NCI-H2227 (cell line): Measurements from ENCODE around the gene TSNAXIP1.
"Not testable (repeated sequence)": the region's sequence is repeated elsewhere in the genome, so short reads cannot be mapped to it uniquely, and the experiment has no call there.

Experiments used
- DNase-seq: peaks from one replicate; lab custom pipeline; 2025; ENCODE audit not compliant: unreplicated experiment; lab: John Stamatoyannopoulos, UW

Gene TSNAXIP1

GRCh38 chr16:67857547-67858233 is 51.0 kb downstream of the TSNAXIP1 start:
- no peak for DNase-seq

DNA sequence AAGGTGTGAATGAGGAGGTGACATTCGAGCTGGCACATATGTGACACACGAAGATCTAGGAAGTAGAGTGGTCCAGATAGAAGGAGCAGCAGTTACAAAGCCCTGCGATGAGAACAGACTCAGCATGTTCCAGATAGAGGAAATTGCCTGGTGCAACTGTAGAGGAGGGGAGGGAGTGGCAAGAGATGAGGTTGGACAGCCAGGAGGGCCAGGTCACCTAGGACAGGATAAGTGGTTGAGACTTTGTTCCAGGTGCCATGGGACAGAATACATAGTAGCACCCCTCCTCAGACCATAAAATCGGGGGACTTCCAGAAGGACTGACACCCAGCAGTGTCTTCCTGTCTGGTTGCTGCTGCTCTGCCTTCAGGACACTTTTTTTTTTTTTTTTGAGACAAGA is 51.8 kb downstream of the TSNAXIP1 start:
- DNase-seq: no peak

DNA sequence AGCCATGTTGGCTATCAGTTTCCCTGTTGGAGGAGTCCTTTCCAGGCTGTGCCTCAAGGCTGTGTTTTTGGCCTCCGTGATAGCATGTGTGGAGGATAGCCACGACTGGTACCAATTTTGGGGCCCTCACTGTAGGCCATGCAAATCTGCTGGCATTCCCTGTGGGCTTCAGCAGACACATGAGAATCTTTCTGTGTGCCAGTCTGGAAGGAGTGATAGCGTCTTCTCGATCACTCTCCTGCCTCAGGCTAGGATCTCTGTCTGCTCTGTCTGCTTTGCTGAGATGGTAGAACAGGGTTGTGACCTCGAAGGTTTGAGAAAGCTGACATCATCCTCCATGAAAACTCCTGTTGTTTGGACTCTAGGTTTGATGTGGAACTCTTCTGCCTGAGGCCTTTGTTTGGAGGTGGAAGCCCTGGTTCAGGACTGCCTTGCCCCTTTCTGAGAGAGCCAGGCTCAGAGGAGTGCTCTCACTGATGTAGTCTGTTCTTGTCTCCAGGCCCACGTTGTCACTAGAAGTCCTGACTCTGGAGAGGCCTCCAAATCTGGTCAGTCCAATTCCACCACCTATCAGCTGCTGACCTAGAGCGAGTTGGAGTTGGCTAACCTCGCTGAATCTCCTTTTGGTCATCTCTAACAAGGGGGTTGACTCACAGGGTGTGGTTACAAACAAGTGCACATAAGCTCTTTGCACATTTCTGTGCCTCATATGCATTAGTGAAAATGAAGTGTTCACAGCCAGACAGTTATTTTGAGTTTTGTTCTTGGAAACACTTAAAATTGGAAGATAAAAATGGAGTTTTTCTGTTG is 54.1 kb downstream of the TSNAXIP1 start:
- DNase-seq: no peak

- DNase-seq: no peak
These were observed 55.2 kb downstream of the TSNAXIP1 start for GRCh38 chr16:67861877-67862276.

DNA sequence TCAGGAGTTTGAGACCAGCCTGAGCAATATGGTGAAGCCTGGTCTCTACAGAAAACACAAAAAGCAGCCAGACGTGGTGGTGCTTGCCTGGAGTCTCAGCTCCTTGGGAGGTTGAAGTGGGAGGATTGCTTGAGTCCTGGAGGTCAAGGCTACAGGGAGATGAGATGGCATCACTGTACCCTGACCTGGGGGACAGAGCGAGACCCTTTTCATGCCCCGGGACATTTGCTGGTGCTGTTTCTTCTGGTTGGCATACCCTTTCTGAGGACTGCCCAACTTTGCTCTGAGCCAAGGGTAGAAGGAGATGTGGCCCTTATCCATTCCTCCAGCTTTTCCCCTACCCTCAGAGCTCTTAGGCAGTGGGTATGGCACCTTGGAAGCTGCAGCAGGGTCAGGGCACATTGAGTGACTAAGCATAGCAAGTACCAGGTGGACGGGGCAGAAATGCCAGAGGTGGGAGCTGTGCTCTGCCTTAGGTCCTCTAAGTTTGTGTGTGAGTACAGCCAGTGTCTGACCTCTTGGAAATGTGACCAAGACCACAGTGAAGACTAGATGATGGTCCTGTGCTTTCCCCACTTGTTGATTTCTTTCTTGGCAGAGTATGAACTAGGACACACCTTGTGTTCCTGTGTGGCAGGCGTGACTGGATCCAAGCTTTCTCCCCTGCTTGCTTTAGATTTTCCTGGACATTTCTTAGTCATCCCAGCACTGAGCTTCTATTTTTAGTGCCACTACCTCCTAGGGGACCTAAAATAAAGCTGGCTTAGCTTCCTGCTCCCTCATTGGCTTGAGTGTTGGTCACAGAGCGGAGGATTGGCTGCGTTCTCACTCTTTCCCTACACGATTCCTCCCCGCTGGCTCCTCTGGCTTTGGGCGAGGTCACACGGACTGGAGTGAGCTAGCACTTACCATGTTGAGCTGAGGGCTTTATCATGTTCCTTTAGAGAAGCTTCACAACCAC is 56.2 kb downstream of the TSNAXIP1 start:
- DNase-seq: no peak

DNA sequence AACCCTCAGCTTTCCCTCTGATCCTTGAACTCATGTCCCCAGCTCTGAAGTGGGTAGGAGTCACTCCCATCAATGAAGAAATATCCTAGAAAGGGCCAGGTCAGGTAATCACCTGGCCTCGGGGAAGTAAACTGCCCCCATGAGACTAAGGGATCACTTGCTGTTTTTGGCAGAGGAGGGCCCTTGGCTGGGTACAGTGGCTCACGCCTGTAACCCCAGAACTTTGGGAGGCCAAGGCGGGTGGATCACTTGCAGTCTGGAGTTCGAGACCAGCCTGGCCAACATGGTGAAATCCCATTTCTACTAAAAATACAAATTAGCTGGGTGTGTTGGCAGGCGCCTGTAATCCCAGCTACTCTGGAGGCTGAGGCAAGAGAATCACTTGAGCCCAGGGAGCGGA is 57.4 kb downstream of the TSNAXIP1 start:
- DNase-seq: not testable (repeated sequence)

- no peak for DNase-seq
These were observed 57.9 kb downstream of the TSNAXIP1 start for GRCh38 chr16:67864594-67864993.

DNA sequence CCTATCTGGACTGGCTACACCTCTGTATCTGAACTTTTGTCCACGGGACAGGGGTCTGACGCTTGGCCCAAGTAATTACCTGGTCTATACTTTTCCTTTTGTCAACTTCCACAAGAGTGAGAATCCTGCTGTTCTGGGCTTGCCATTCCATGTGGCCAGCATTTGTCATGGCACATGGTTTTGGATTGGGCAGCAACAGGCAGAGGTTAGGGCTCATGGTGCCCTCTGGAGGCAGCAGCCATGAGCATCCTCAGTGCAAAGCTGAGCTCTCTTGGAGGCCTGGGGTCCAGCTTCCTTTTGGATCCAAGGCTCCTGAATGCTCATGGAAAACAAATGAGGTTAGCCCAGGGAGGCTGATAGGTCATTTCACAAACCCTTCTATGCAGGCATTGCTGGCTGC is 58.6 kb downstream of the TSNAXIP1 start:
- DNase-seq: no peak

DNA sequence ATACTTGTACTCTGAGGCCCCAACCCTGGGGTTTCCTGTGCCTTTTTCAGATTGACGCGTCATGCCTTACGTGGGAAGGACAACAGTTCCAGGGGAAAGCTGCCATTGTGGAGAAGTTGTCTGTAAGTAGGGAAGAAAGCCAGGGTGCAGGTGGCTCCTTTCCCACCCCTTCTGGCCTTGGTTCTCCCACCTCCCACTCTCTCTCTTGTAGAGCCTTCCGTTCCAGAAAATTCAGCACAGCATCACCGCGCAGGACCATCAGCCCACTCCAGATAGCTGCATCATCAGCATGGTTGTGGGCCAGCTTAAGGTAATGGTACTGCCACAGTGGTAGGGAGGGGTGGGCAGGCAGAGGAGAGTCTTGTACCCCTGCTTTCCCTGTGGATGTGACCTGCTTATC is 61.6 kb downstream of the TSNAXIP1 start:
- no peak for DNase-seq

GRCh38 chr16:67869653-67870052 is 63.0 kb downstream of the TSNAXIP1 start:
- DNase-seq: no peak

GRCh38 chr16:67871256-67871655 is 64.6 kb downstream of the TSNAXIP1 start:
- DNase-seq: no peak

- no peak for DNase-seq
These were observed 65.5 kb downstream of the TSNAXIP1 start for GRCh38 chr16:67872131-67872630.

GRCh38 chr16:67872631-67873434 is 66.1 kb downstream of the TSNAXIP1 start, which contains the start of gene EDC4:
Gene EDC4, plus strand, starts transcription at chr16:67873052. Its CDS starts 210 bp downstream, at chr16:67873262.
- DNase-seq: peak; percentile 76

DNA sequence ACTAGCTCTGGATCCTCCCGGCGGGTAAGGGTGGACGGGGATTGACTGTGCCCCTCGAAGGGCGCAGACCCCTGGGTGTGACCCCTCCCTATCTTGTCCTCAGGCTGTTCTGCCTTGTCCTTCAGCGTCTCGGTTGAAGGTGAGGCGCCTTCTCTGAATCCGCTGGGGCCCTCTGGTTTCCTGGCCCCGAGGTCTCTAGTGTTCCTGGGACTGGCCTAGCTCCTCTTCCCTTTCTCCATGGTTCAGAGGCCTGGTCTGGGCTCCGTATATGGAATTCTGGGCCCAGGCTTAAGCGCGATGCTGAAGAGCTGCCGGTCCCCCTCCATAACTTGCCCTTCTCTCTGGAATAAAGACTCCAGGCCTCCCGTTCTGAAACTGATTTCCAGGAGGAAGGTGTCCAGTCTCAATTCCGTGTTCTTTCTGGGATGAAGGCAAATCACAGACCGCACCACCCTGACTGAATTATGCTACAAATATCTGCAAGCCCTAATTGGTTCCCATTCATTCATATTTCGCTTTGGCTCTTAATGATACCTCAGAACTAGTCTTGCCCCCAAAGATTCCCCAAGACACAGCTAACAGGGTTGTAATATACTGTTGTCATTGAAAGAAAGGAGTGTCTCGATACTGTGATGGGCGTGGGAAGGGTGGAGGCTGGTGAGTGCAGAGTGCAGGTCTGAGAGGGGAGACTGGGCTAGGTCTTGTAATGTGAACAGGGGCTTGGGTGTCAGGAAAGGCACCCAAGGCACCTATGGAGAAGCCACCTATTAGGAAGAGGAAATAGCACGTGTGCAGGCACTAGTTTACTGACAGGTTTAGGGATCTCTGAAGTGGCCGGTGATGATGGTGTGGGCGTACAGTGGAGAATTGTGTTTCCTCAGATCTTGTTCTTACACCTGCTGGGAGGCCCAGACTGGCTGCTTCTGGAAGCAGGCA is 67.0 kb downstream of the TSNAXIP1 start:
- DNase-seq: no peak

DNA sequence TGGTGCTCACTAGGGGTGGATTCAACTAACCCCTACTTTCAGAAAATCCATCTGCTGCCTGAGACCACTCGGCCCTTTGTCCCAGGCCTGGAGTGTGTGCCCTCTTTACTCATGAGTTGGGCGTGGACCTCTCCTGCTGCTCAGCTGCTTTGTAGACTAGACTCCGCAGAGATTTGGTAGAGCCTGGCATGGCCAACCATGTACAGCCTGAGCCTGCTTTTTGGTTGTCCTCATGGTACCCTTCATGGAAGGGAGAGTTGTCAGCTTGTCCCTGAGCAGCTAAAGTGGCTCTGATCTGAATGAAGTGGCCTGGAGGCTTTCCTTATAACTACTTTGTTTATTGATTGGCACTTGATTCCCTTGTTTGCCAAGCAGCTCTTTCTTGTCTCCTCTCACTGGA is 67.7 kb downstream of the TSNAXIP1 start:
- no peak for DNase-seq

DNA sequence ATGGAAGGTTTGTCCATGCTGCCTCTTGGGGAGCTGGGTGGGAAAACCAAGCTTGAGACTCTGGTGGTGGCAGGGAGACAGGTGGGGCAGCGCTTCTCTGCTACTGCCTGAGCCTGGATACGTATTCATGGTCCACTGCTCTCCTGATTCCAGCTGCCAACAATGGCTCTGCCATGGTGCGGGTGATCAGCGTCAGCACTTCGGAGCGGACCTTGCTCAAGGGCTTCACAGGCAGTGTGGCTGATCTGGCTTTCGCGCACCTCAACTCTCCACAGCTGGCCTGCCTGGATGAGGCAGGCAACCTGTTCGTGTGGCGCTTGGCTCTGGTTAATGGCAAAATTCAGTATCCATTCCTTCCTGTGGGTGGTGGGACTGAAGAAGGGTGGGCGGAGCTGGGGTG is 70.4 kb downstream of the TSNAXIP1 start:
- DNase-seq: no peak
